COLO829 (cell line): ENCODE measurements around the gene KLK13.

ENCODE experiments used
- DNase-seq: peaks from one replicate; pipeline ENCODE4 v3.0.0; 2012; ENCODE audit warnings: low spot score

KLK13 gene

DNA sequence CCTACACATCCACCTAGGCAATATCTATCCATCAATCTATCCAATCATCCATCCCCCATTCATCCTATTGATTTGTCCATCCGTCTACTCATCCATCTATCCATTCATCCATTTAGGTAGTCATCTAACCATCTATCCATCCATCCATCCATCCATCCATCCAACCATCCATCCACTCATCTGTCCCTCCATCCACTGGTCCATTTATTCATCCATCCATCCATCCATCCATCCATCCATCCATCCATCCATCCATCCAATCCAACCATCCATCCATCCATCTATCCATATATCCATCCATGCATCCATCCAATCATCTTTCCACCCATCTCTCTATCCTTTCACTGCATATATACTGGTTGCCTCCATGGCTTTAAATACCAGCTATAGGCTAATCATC, 3.9 kb downstream of the KLK13 start:
- no peak for DNase-seq

DNA sequence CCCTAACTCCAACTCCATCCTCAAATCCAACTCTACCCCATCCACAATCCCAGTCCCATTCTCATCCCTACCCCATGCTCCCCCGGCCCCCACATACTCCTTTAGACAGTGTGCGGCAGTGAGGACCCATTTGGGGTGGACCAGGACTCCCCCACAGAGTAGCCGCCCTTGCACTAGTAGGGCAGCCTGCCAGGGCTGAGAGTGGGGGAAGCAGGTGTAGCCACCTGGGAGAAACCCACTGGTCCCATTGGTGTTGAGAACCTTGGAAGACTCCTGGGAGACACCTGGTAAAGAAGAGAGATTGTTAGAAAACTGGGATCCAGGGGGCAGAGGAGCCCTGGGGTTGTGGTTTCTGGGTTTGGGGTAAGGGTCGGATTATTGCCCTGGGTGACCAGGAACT, 4.6 kb downstream of the KLK13 start:
- no peak for DNase-seq

DNA sequence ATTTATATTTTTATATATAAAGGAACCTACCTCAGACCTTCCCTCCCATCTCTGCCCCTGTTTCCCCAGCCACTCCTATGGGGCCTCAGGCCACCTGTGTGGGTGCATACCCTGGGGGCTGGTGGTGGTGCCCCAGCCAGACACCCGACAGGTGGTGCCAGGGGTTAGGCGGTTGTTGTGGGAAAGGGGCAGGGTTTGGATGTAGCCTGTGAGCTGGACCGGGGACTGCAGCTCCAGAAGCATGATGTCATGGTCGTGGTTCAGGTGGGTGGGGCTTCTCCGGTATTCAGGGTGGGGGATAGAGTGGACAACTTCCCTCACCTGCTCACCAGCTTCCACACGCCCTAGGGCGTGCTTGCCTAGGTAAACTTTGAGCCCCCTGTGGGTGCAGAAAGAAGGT, 5.2 kb downstream of the KLK13 start:
- DNase-seq: no peak

GRCh38 chr19:51055866-51056265, 9.0 kb downstream of the KLK13 start:
- no peak for DNase-seq

DNA sequence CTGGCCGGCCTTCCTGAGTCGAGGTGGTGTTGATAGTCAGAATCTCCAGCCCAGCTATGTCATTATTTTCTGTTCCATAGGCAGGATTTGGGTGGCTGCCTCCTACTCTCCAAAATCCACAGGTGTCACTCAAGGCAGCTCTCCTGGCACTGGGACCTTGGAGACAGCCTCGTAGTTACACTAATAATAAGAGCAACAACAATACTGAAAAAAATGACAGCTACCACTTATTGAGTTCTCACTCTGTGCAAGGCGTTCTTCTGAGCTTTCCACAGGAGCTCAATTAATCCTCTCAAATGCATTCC, 17.9 kb downstream of the KLK13 start:
- no peak for DNase-seq

DNA sequence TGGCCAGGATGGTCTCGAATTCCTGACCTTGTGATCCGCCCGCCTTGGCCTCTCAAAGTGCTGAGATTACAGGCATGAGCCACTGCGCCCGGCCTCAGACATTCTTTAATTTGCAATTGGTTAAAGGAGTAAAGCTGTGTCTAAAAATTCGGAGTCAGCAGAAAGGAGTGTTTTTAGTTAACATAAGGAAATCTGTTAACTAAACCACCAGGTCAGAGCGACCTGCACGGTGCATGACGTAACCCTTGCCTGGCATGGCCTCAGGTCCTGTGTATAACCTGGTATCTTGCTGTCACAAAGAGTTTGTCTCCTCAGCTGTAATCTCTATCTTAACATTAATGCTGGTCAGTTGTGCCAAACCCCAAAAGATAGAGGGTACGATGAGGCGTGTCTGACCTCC, 20.6 kb downstream of the KLK13 start:
- DNase-seq: no peak

DNA sequence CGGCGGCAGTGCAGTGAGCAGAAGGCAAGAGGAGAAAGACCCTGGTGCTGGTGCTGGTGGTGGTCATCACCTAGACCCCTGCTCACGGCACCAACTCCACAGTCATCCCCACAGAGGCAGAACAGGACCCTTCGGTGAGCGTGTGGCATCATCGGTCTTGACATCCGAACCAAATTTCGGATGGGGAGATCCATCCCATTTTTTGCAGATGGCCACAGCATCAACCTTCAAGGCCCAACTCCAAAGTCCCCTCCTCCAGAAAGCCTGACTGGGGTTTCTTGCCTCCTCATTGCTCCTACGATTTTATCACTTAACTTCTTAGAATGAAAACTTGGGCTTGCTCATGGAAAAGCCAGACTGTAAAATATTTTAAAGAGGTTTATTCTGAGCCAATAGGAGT, 21.4 kb downstream of the KLK13 start:
- DNase-seq: no peak

DNA sequence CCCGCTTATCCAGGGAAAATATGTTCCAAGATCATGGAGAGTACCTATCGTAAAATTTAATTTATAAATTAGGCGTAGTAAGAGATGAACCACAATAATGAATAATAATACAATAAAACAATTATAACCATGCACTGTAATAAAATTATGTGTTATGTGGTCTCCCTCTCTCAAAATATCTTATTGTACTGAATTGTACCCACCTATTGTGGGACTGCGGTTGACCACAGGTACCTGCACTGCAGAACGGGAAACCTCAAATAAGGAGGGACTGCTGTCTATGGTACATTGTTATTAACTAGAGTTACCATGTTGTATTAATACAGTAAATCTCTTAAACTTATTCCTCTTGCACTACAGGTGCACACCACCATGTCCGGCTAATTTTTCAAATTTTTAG, 24.7 kb downstream of the KLK13 start:
- DNase-seq: no peak

GRCh38 chr19:51036519-51036918, 28.4 kb downstream of the KLK13 start:
- DNase-seq: no peak

- no peak for DNase-seq
Observed at GRCh38 chr19:51034704-51035103, 30.2 kb downstream of the KLK13 start, which contains the start of gene KLK12. TSS of gene KLK12 (minus strand) at chr19:51035002. CDS start at chr19:51034621, 381 bp downstream.

DNA sequence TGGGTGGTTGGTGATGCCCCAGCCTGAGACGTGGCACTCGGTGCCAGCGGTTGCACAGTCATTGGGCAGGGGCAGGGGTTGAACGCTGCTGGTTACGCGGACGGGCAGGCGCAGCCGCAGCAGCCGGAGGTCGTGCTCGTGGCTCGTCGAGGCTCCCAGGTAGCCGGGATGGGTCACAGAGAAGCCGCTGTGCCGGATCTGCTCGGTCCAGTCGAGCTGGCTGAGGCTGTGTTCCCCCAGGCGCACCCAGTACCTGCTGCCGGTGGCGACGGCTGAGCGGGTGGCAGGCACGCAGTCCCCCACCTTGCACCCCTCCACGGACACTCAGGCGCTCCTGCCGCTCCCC, 33.0 kb downstream of the KLK13 start:
- no peak for DNase-seq

GRCh38 chr19:51031220-51031879, 33.5 kb downstream of the KLK13 start:
- no peak for DNase-seq

DNA sequence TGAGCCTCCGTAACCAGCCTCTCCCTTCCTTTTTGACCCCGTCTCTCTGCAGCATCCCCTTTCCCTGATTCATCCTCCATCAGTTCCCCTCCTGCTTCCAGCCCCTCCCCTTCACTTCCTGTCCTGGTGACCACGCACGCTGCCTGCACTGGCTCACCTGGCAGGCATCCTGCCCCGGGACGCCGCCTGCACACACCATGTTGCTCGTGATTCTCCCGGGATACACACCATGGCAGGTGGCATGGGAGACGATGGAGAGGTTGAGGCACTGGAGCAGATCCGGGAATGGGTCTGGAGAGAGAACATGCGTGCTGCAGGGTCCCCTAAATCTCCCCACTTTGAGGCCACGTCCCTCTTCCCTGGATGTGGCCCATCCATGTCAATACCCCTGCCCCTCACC, 34.3 kb downstream of the KLK13 start:
- no peak for DNase-seq

- no peak for DNase-seq
Observed at GRCh38 chr19:51029718-51030117, 35.2 kb downstream of the KLK13 start.

- no peak for DNase-seq
Observed at GRCh38 chr19:51027873-51028272, 37.0 kb downstream of the KLK13 start.

DNA sequence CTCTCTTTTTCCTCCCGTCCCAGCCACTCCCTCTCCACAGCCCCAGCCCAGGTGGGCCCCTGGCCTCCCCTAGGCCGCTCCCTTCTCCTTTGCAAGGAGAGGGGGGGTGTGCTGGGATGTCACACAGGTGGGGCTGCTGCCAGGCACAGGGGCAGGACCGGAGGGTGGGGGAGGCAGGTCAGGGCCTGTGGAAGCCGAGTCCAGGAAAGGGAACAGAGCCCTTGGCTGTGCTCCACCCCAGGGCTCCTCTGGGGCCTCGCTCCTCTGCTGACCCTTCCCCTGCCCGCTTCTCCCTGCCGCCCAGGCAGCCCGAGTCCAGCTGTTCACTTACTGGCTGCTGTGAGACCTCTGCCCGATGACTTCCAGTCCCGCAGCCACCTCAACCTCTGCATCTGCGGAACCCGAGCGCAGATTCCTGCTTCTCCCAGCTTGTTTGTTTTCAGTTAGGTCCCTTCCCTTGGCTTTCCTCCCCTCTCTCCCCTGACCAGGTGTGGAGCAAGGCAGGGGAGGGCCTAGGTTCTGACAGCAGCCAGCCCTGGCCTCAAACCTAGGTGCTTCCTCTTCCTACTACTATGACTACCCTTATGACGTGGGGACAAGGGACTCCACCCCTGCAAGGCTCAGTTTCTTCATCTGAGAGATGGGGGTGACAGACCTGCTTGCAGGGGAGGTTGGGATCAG, 37.6 kb downstream of the KLK13 start:
- no peak for DNase-seq

GRCh38 chr19:51026554-51026831, 38.4 kb downstream of the KLK13 start, which contains the start of gene KLK11:
TSS of gene KLK11 (minus strand) at chr19:51026616. CDS start at chr19:51025631, 985 bp downstream.
- no peak for DNase-seq

- DNase-seq: no peak
Observed at GRCh38 chr19:51025809-51026553, 38.9 kb downstream of the KLK13 start.

GRCh38 chr19:51025401-51025800, 39.5 kb downstream of the KLK13 start:
- DNase-seq: no peak

DNA sequence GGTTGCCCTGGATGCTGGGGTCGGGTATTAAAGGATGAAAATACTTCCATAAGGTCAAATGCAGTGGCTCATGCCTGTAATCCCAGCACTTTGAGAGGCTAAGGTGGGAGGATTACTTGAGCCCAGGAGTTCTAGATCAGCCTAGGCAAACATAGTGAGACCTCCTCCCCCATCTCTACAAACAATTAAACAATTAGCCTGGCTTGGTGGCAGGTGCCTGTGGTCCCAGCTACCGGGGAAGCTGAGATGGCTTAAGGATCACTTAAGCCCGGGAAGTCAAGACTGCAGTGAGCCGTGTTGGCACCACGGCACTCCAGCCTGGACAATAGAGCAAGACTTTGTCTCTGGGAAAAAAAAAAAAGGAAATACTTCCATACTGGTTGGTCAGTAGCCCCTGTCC, 40.0 kb downstream of the KLK13 start:
- no peak for DNase-seq

- DNase-seq: no peak
Observed at GRCh38 chr19:51023946-51024345, 40.9 kb downstream of the KLK13 start.

DNA sequence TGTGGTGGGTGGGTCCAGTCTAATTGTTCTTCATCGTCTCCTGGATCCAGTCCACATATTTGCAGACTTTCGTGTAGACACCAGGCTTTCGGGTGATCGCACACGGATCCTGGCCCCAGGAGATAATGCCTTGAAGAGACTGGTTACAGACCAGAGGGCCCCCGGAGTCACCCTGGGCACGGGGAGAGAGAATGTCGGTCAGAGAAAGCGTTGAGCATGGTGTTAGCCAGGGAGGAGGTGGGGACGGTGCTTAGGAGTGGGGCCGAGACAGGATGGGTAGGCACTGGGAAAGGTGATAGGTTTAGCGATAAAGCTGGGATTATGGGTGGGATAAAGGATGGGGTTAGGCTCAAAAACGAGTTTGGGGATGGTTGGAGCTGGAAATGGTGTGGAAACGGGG, 42.4 kb downstream of the KLK13 start:
- DNase-seq: no peak

- peak; percentile 71 for DNase-seq
Observed at GRCh38 chr19:51020988-51021651, 43.8 kb downstream of the KLK13 start.
